ENCODE measurements around the gene ACADVL. TPM values are rescaled to one million over a fixed set of nuclear protein-coding genes. Genes with fewer than 3 reads are reported as not detected.
A peak's percentile ranks its signal among the peaks of the same experiment; 100 is the strongest.

ACADVL gene
- total RNA-seq, 1 donor: 163 TPM

- Histone ChIP-seq H3K36me3 (ENCODE audit: insufficient read depth, low read length) (peaks cover 29% of the 10 kb centered on the region), H3K4me1 (ENCODE audit: insufficient read depth, low read length) (peaks cover 17% of the 10 kb centered on the region), H3K4me2 (ENCODE audit: insufficient read depth, low read length) (no peak overlapping the region), H3K9me3 (ENCODE audit: low read depth, low read length) (no peaks in the 10 kb centered on the region), H3K79me2 (ENCODE audit: insufficient read depth, low read length) (peaks cover 76% of the 10 kb centered on the region), H3K27me3 (ENCODE audit: insufficient read depth, low read length) (no peaks in the 10 kb centered on the region), H4K20me1 (ENCODE audit: insufficient read depth, low read length) (peaks cover 3% of the 10 kb centered on the region), H3K4me3 (ENCODE audit: insufficient read depth, low read length) (no peak overlapping the region), H3K27ac (ENCODE audit: low read depth, low read length) (peak overlapping the region; percentile 39), H2AFZ (ENCODE audit: low read length) (no peak overlapping the region)
- DNase-seq (ENCODE audit: insufficient read length, low spot score, missing footprints): no peak
- TF ChIP-seq CTCF (IDR thresholded peaks at IDR 0.05; ENCODE audit: extremely low read depth, low read depth, low read length): no peak
These were observed 29.1 kb downstream of the ACADVL start for GRCh38 chr17:7248796-7249195.

- no peak for TF ChIP-seq CTCF (IDR thresholded peaks at IDR 0.05; ENCODE audit: extremely low read depth, low read depth, low read length)
- H3K27me3 ChIP-seq (ENCODE audit: insufficient read depth, low read length): no peaks in the 10 kb centered on the region
- DNase-seq (ENCODE audit: insufficient read length, low spot score, missing footprints): no peak
These were observed 29.5 kb downstream of the ACADVL start for GRCh38 chr17:7249214-7249613.

GRCh38 chr17:7249830-7250229, 30.1 kb downstream of the ACADVL start:
- Histone ChIP-seq H3K79me2 (ENCODE audit: insufficient read depth, low read length) (peaks cover 73% of the 10 kb centered on the region), H3K9me3 (ENCODE audit: low read depth, low read length) (no peaks in the 10 kb centered on the region), H3K4me1 (ENCODE audit: insufficient read depth, low read length) (peaks cover 17% of the 10 kb centered on the region), H3K4me3 (ENCODE audit: insufficient read depth, low read length) (peak overlapping the region; percentile 78), H3K4me2 (ENCODE audit: insufficient read depth, low read length) (peak overlapping the region; percentile 94), H3K36me3 (ENCODE audit: insufficient read depth, low read length) (peaks cover 27% of the 10 kb centered on the region), H4K20me1 (ENCODE audit: insufficient read depth, low read length) (peaks cover 3% of the 10 kb centered on the region), H3K27ac (ENCODE audit: low read depth, low read length) (peak overlapping the region; percentile 47), H3K27me3 (ENCODE audit: insufficient read depth, low read length) (no peaks in the 10 kb centered on the region), H2AFZ (ENCODE audit: low read length) (no peak overlapping the region)
- DNase-seq (ENCODE audit: insufficient read length, low spot score, missing footprints): no peak
- no peak for TF ChIP-seq CTCF (IDR thresholded peaks at IDR 0.05; ENCODE audit: extremely low read depth, low read depth, low read length)

More at GRCh38 chr17:7249214-7249613, 29.5 kb downstream of the ACADVL start:
- Histone ChIP-seq H3K4me2 (ENCODE audit: insufficient read depth, low read length) (no peak overlapping the region), H3K4me3 (ENCODE audit: insufficient read depth, low read length) (peak overlapping the region; percentile 0), H2AFZ (ENCODE audit: low read length) (no peak overlapping the region), H3K9me3 (ENCODE audit: low read depth, low read length) (no peaks in the 10 kb centered on the region), H3K4me1 (ENCODE audit: insufficient read depth, low read length) (peaks cover 17% of the 10 kb centered on the region), H3K36me3 (ENCODE audit: insufficient read depth, low read length) (peaks cover 27% of the 10 kb centered on the region), H4K20me1 (ENCODE audit: insufficient read depth, low read length) (peaks cover 3% of the 10 kb centered on the region), H3K27ac (ENCODE audit: low read depth, low read length) (peak overlapping the region; percentile 39), H3K79me2 (ENCODE audit: insufficient read depth, low read length) (peaks cover 74% of the 10 kb centered on the region)

GRCh38 chr17:7250695-7251627, 31.2 kb downstream of the ACADVL start:
- no peak for DNase-seq (ENCODE audit: insufficient read length, low spot score, missing footprints)
- H3K27me3 ChIP-seq (ENCODE audit: insufficient read depth, low read length): no peaks in the 10 kb centered on the region
- no peak for TF ChIP-seq CTCF (IDR thresholded peaks at IDR 0.05; ENCODE audit: extremely low read depth, low read depth, low read length)
- peak overlapping the region; percentile 78 for H3K4me3 ChIP-seq (ENCODE audit: insufficient read depth, low read length)
- peak overlapping the region; percentile 47 for H3K27ac ChIP-seq (ENCODE audit: low read depth, low read length)
- H3K4me1 ChIP-seq (ENCODE audit: insufficient read depth, low read length): peaks cover 17% of the 10 kb centered on the region
- no peaks in the 10 kb centered on the region for H3K9me3 ChIP-seq (ENCODE audit: low read depth, low read length)
- H3K36me3 ChIP-seq (ENCODE audit: insufficient read depth, low read length): peaks cover 29% of the 10 kb centered on the region
- H4K20me1 ChIP-seq (ENCODE audit: insufficient read depth, low read length): peaks cover 3% of the 10 kb centered on the region
- H2AFZ ChIP-seq (ENCODE audit: low read length): peak overlapping the region; percentile 3
- H3K4me2 ChIP-seq (ENCODE audit: insufficient read depth, low read length): peak overlapping the region; percentile 94
- H3K79me2 ChIP-seq (ENCODE audit: insufficient read depth, low read length): peaks cover 70% of the 10 kb centered on the region

Data from osteoblast (primary cell).